ENCODE results near the gene PACS2.

DNA sequence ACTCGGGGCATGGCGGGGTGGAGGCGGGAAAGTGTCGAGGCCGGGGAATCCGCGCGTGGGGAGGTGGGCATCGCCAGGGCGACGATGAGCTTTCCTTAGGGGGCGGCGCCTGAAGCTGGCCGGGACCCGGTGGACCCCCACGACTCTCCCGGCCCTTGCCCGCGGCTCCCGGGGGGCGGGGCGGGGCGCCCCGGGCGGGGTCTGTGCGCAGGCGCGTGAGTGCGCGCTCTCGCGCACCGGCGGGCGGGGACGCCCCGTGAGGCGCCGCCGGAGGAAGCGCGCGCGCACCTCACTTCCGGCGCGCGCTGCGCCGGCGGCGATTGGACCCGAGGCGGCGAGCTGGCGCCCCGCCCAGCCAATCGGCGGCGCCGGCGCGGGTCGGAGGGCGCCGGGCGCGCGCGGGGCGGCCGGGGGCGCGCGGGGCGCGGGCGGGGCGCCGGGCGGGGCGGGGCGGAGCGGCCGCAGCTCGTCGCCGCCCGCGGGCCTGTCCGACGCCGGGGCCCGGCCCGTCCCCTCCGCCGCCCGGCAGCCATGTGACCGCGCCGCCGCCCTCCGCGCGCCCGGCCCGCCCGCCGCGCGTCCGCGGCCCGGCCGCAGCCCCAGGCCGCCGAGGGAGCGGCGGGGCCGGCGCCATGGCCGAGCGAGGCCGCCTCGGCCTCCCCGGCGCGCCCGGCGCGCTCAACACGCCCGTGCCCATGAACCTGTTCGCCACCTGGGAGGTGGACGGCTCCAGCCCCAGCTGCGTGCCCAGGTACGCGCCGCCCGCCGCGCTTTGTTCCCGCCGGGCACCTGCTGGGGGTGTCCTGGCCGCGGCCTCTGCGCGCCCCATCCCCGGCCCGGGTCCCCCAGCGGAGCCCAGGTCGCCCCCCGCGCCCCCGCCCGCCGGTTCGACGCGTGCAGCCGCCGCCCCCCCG is at the start of gene PACS2:
- TF ChIP-seq, protein P1, sequence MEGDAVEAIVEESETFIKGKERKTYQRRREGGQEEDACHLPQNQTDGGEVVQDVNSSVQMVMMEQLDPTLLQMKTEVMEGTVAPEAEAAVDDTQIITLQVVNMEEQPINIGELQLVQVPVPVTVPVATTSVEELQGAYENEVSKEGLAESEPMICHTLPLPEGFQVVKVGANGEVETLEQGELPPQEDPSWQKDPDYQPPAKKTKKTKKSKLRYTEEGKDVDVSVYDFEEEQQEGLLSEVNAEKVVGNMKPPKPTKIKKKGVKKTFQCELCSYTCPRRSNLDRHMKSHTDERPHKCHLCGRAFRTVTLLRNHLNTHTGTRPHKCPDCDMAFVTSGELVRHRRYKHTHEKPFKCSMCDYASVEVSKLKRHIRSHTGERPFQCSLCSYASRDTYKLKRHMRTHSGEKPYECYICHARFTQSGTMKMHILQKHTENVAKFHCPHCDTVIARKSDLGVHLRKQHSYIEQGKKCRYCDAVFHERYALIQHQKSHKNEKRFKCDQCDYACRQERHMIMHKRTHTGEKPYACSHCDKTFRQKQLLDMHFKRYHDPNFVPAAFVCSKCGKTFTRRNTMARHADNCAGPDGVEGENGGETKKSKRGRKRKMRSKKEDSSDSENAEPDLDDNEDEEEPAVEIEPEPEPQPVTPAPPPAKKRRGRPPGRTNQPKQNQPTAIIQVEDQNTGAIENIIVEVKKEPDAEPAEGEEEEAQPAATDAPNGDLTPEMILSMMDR (IDR thresholded peaks at IDR 0.05): no peak
- no peak for TF ChIP-seq EZH2 (IDR thresholded peaks at IDR 0.05; ENCODE audit: borderline replicate concordance, insufficient read depth, low read depth, low read length, poor library complexity, severe bottlenecking)
